Measurements from ENCODE around the gene ARSD. TPM values are rescaled to one million over a fixed set of nuclear protein-coding genes. Genes with fewer than 3 reads are reported as not detected.

The ARSD gene
- polyA plus RNA-seq, 1 of the 3 experiments (the other 2 are of a cell fraction), result 19.8 TPM

DNA sequence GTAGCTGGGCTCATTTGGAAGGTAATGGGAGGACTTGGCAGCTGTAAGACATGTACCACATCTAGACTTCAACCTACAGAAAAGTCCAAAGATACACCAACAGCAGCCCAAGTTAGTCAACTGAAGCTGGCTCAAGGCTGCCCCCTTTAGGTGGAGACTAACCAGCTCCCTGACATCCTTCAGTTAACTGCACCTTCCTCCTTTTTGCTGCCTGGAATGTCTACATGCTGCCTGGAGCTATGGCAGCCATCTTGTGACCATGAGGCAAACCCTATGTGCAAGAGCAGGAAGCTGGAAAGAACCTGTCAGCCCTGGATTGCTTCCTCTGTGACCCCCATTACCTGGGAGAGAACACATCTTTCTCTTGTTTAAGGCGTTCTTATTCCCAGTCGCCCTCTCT, 25.8 kb downstream of the ARSD start:
- H4K20me1 ChIP-seq (ENCODE audit: insufficient read depth), result no peaks in the 10 kb centered on the region

GRCh38 chrX:2902841-2903240, 26.3 kb downstream of the ARSD start:
- Histone ChIP-seq H3K79me2 (ENCODE audit: insufficient read depth) (no peaks in the 10 kb centered on the region), H3K36me3 (replicated peaks in 1 of 2; ENCODE audit: control insufficient read depth in 1 of 2, insufficient read depth in 2 of 2, low read length in 1 of 2) (peaks cover 0 to 3% of the 10 kb centered on the region in 2 experiments), H3F3A (replicated peaks; ENCODE audit: insufficient read depth) (no peaks in the 10 kb centered on the region), H3K9me2 (no peaks in the 10 kb centered on the region), H4K20me1 (ENCODE audit: insufficient read depth) (no peaks in the 10 kb centered on the region), H3K4me1 (ENCODE audit: control insufficient read depth in 1 of 2, insufficient read depth in 2 of 2, low read depth in 1 of 2, low read length in 1 of 2) (no peaks in the 10 kb centered on the region; a peak in 1 of 4 replicates), H3K9me3 (0 out of 2 replicates have a peak, but pooled peaks cover 4% of the 10 kb centered on the region), H3K27me3 (ENCODE audit: insufficient read depth) (no peaks in the 10 kb centered on the region), H3K9ac (no peak overlapping the region), H3K27ac (ENCODE audit: low read depth in 2 of 2, low read length in 1 of 2) (no peak overlapping the region), H3K4me2 (no peak overlapping the region), H3K4me3 (ENCODE audit: low read depth in 2 of 2, low read length in 1 of 2) (no peak overlapping the region), H2AFZ (ENCODE audit: low read depth) (no peak overlapping the region)
- 38% methylated on average over 1 of the region's 1 CpG for WGBS (ENCODE audit: low lambda C conversion rate)
- TF ChIP-seq, protein P1, sequence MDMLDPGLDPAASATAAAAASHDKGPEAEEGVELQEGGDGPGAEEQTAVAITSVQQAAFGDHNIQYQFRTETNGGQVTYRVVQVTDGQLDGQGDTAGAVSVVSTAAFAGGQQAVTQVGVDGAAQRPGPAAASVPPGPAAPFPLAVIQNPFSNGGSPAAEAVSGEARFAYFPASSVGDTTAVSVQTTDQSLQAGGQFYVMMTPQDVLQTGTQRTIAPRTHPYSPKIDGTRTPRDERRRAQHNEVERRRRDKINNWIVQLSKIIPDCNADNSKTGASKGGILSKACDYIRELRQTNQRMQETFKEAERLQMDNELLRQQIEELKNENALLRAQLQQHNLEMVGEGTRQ (IDR thresholded peaks at IDR 0.05; ENCODE audit: borderline replicate concordance, low read depth, low read length), result no peak
- ChIA-PET POLR2A (no interaction called here), CTCF (interaction anchor here (1.2 to 1.4 kb wide), 2 partner anchors 11 to 27 kb away, joined by 3 read pairs; partner anchors contain the start of gene ARSD)
- DNase-seq, result no peak

More for the DNA sequence above, 25.8 kb downstream of the ARSD start:
- Histone ChIP-seq H3K27ac (ENCODE audit: low read depth in 2 of 2, low read length in 1 of 2) (no peak overlapping the region), H3F3A (replicated peaks; ENCODE audit: insufficient read depth) (no peaks in the 10 kb centered on the region), H3K4me2 (no peak overlapping the region), H3K79me2 (ENCODE audit: insufficient read depth) (no peaks in the 10 kb centered on the region), H2AFZ (ENCODE audit: low read depth) (no peak overlapping the region), H3K9me3 (0 out of 2 replicates have a peak, but pooled peaks cover 4% of the 10 kb centered on the region), H3K27me3 (ENCODE audit: insufficient read depth) (no peaks in the 10 kb centered on the region), H3K4me3 (ENCODE audit: low read depth in 2 of 2, low read length in 1 of 2) (no peak overlapping the region), H3K4me1 (ENCODE audit: control insufficient read depth in 1 of 2, insufficient read depth in 2 of 2, low read depth in 1 of 2, low read length in 1 of 2) (no peaks in the 10 kb centered on the region; a peak in 1 of 4 replicates), H3K9me2 (no peaks in the 10 kb centered on the region), H3K36me3 (replicated peaks in 1 of 2; ENCODE audit: control insufficient read depth in 1 of 2, insufficient read depth in 2 of 2, low read length in 1 of 2) (peaks cover 3 to 4% of the 10 kb centered on the region in 2 experiments), H3K9ac (no peak overlapping the region)
- DNase-seq, result no peak
- no peak for TF ChIP-seq NFIC (IDR thresholded peaks at IDR 0.05; ENCODE audit: borderline replicate concordance)
- TF ChIP-seq CTCF (IDR thresholded peaks at IDR 0.05), result peak; percentile 20; the same call in 1 of the 2 replicates
- WGBS (ENCODE audit: low lambda C conversion rate), result 84% methylated on average over 2 of the region's 2 CpGs
- CTCF ChIA-PET, result interaction anchor here (1.2 to 1.4 kb wide), 2 partner anchors 10 to 26 kb away, joined by 3 read pairs; partner anchors contain the start of gene ARSD
- POLR2A ChIA-PET, result no interaction called here

- Histone ChIP-seq H3K36me3 (replicated peaks in 1 of 2; ENCODE audit: control insufficient read depth in 1 of 2, insufficient read depth in 2 of 2, low read length in 1 of 2) (no peaks in the 10 kb centered on the region), H3K9me3 (0 out of 2 replicates have a peak, but pooled peaks cover 4% of the 10 kb centered on the region), H3K27ac (ENCODE audit: low read depth in 2 of 2, low read length in 1 of 2) (no peak overlapping the region), H3K27me3 (ENCODE audit: insufficient read depth) (no peaks in the 10 kb centered on the region), H4K20me1 (ENCODE audit: insufficient read depth) (no peaks in the 10 kb centered on the region), H3K4me3 (ENCODE audit: low read depth in 2 of 2, low read length in 1 of 2) (no peak overlapping the region), H3F3A (replicated peaks; ENCODE audit: insufficient read depth) (no peaks in the 10 kb centered on the region), H3K9me2 (no peaks in the 10 kb centered on the region), H2AFZ (ENCODE audit: low read depth) (no peak overlapping the region), H3K4me2 (no peak overlapping the region), H3K79me2 (ENCODE audit: insufficient read depth) (no peaks in the 10 kb centered on the region), H3K4me1 (ENCODE audit: control insufficient read depth in 1 of 2, insufficient read depth in 2 of 2, low read depth in 1 of 2, low read length in 1 of 2) (no peaks in the 10 kb centered on the region; a peak in 1 of 4 replicates), H3K9ac (no peak overlapping the region)
- no peak for DNase-seq
- ChIA-PET CTCF (no interaction called here), POLR2A (no interaction called here)
- TF ChIP-seq IRF3 (IDR thresholded peaks at IDR 0.05; ENCODE audit: low read depth, low read length), result no peak
- no peak for TF ChIP-seq RCOR1 (IDR thresholded peaks at IDR 0.05; ENCODE audit: low read length)
- no peak for TF ChIP-seq MAX (IDR thresholded peaks at IDR 0.05; ENCODE audit: low read depth)
- no peak for TF ChIP-seq RFX5 (IDR thresholded peaks at IDR 0.05; ENCODE audit: low read length)
- TF ChIP-seq ELF1 (IDR thresholded peaks at IDR 0.05), result no peak
- no peak for TF ChIP-seq POLR2AphosphoS5 (IDR thresholded peaks at IDR 0.05; ENCODE audit: low read depth, low read length)
- no peak for TF ChIP-seq GABPA (IDR thresholded peaks at IDR 0.05; ENCODE audit: low read depth)
- TF ChIP-seq EP300 (IDR thresholded peaks at IDR 0.05; ENCODE audit: borderline replicate concordance in 1 of 2, low read depth in 1 of 2, low read length in 1 of 2), result no peak
- no peak for TF ChIP-seq GATA2 (CRISPR knock-in tag; IDR thresholded peaks at IDR 0.05)
- no peak for TF ChIP-seq SMC3 (IDR thresholded peaks at IDR 0.05; ENCODE audit: low read depth, low read length)
- TF ChIP-seq EZH2phosphoT487 (IDR thresholded peaks at IDR 0.05; ENCODE audit: borderline replicate concordance, low read depth), result no peak
- no peak for TF ChIP-seq FOSL2 (IDR thresholded peaks at IDR 0.05; ENCODE audit: borderline replicate concordance, low read depth)
- TF ChIP-seq RXRA (IDR thresholded peaks at IDR 0.05; ENCODE audit: borderline replicate concordance, low read depth), result no peak
- WGBS (ENCODE audit: low lambda C conversion rate), result 57% methylated on average over 9 of the region's 9 CpGs
Observed at GRCh38 chrX:2901367-2902036, 27.6 kb downstream of the ARSD start.

All from SK-N-SH (cell line).